SK-N-SH (cell line): ENCODE measurements around the gene ATP8A2. TPM values are rescaled to one million over a fixed set of nuclear protein-coding genes. Genes with fewer than 3 reads are reported as not detected.

Source experiments
- CTCF ChIA-PET: fragments of 300-600, 350-600 bp; formaldehyde crosslinking; extraction: SDS; loops from one replicate; lab custom pipeline; 2021; lab: Yijun Ruan, JAX
- POLR2A ChIA-PET: fragments of 350-600 bp; sonication (Branson Sonifier 250); formaldehyde crosslinking; extraction: SDS; loops from one replicate; lab custom pipeline; 2020; ENCODE audit warnings: antibody characterized with exemption, inconsistent platforms; lab: Yijun Ruan, JAX
- DNase-seq: peaks from one replicate; pipeline ENCODE4 v3.0.0; 2012
- H2AFZ ChIP-seq: fragments of 200-600 bp; sonication (generic); 2 replicates; pipeline ENCODE4 v1.8.1; 2016; ENCODE audit warnings: antibody characterized with exemption, mild to moderate bottlenecking, low read depth
- H3F3A ChIP-seq: fragments of 200-600 bp; sonication (generic); replicated peaks from 2 replicates; pipeline ENCODE3; 2016; ENCODE audit warnings: antibody characterized with exemption, mild to moderate bottlenecking; ENCODE audit not compliant: insufficient read depth
- H3K27ac ChIP-seq, 2 experiments: fragments of 200-500 bp in 1 of 2; fragments of 200-600 bp in 1 of 2; sonication (Bioruptor generic) in 1 of 2; sonication (generic), shearing (Covaris generic) in 1 of 2; 2 replicates each; pipeline versions ENCODE4 v1.5.1 to v1.6.1; 2014 to 2016; ENCODE audit warnings: low read depth in 2 of 2, inconsistent platforms in 1 of 2, low read length in 1 of 2, mild to moderate bottlenecking in 1 of 2, mixed read lengths in 1 of 2
- H3K27me3 ChIP-seq: fragments of 200-600 bp; sonication (generic), shearing (Covaris generic); 2 replicates; pipeline ENCODE4 v1.6.1; 2016; ENCODE audit warnings: mixed run types; ENCODE audit not compliant: insufficient read depth
- H3K36me3 ChIP-seq, 2 experiments: fragments of 200-500 bp in 1 of 2; fragments of 200-600 bp in 1 of 2; sonication (Bioruptor generic) in 1 of 2; sonication (generic) in 1 of 2; replicated peaks in 1 of 2; 2 replicates each; pipeline versions ENCODE3 to v1.5.1; 2014 to 2016; ENCODE audit warnings: low read length in 1 of 2, mild to moderate bottlenecking in 1 of 2; ENCODE audit not compliant: insufficient read depth in 2 of 2, control insufficient read depth in 1 of 2
- H3K4me1 ChIP-seq, 2 experiments: fragments of 200-500 bp in 1 of 2; fragments of 200-600 bp in 1 of 2; sonication (Bioruptor generic) in 1 of 2; sonication (generic), shearing (Covaris generic) in 1 of 2; 2 replicates each; pipeline versions ENCODE4 v1.5.1 to v1.6.1; 2014 to 2016; ENCODE audit warnings: low read depth in 1 of 2, low read length in 1 of 2, mixed run types in 1 of 2; ENCODE audit not compliant: insufficient read depth in 2 of 2, control insufficient read depth in 1 of 2
- H3K4me2 ChIP-seq: fragments of 200-600 bp; sonication (generic), shearing (Covaris generic); 2 replicates; pipeline ENCODE4 v1.6.1; 2017; ENCODE audit warnings: mixed run types
- H3K4me3 ChIP-seq, 2 experiments: fragments of 200-500 bp in 1 of 2; fragments of 200-600 bp in 1 of 2; sonication (Bioruptor generic) in 1 of 2; sonication (generic), shearing (Covaris generic) in 1 of 2; 2 replicates each; pipeline versions ENCODE4 v1.5.1 to v1.8.1; 2014 to 2016; ENCODE audit warnings: low read depth in 2 of 2, inconsistent platforms in 1 of 2, low read length in 1 of 2, mild to moderate bottlenecking in 1 of 2, mixed read lengths in 1 of 2, moderate library complexity in 1 of 2
- H3K79me2 ChIP-seq: fragments of 200-600 bp; sonication (generic); 2 replicates; pipeline ENCODE4 v1.8.1; 2017; ENCODE audit warnings: mild to moderate bottlenecking; ENCODE audit not compliant: insufficient read depth
- H3K9ac ChIP-seq: fragments of 200-600 bp; sonication (generic); 2 replicates; pipeline ENCODE4 v1.6.1; 2017; ENCODE audit warnings: mixed run types
- H3K9me2 ChIP-seq: fragments of 200-600 bp; sonication (generic); 2 replicates; pipeline ENCODE4 v1.6.1; 2017; ENCODE audit warnings: mixed run types
- H3K9me3 ChIP-seq: fragments of 200-600 bp; sonication (generic); 2 replicates; pipeline ENCODE4 v1.6.1; 2017; ENCODE audit warnings: mixed run types, mild to moderate bottlenecking, moderate library complexity
- H4K20me1 ChIP-seq: fragments of 200-600 bp; sonication (generic); 2 replicates; pipeline ENCODE4 v1.6.1; 2017; ENCODE audit warnings: mild to moderate bottlenecking, mixed run types; ENCODE audit not compliant: insufficient read depth
- CTCF ChIP-seq: fragments of 200-600 bp; sonication (generic); IDR thresholded peaks from 2 replicates; pipeline ENCODE4 v1.6.1; 2017; ENCODE audit warnings: antibody characterized with exemption, mild to moderate bottlenecking, moderate library complexity
- EZH2phosphoT487 ChIP-seq: fragments of 200-600 bp; sonication (generic); IDR thresholded peaks from 2 replicates; pipeline ENCODE4 v1.6.1; 2017; ENCODE audit warnings: low read depth, mixed run types, mild to moderate bottlenecking, antibody characterized with exemption, moderate library complexity, borderline replicate concordance
- FOSL2 ChIP-seq: IDR thresholded peaks from 2 replicates; pipeline ENCODE4 v1.4.0; 2012; ENCODE audit warnings: low read depth, mild to moderate bottlenecking, moderate library complexity, borderline replicate concordance
- FOXJ3 ChIP-seq: sonication (generic); formaldehyde crosslinking; IDR thresholded peaks from 2 replicates; pipeline ENCODE4 v1.5.1; 2020; ENCODE audit warnings: mild to moderate bottlenecking, missing genetic modification reagents
- FOXM1 ChIP-seq: IDR thresholded peaks from 2 replicates; pipeline ENCODE4 v1.4.0; 2012; ENCODE audit warnings: low read depth, mild to moderate bottlenecking
- GABPA ChIP-seq: IDR thresholded peaks from 2 replicates; pipeline ENCODE4 v1.4.0; 2012; ENCODE audit warnings: low read depth, mild to moderate bottlenecking
- GATA2 ChIP-seq: sonication (generic); formaldehyde crosslinking; IDR thresholded peaks from 2 replicates; pipeline ENCODE4 v1.5.0; 2020; ENCODE audit warnings: mild to moderate bottlenecking, missing genetic modification reagents
- MAX ChIP-seq: IDR thresholded peaks from 2 replicates; pipeline ENCODE4 v1.4.0; 2012; ENCODE audit warnings: low read depth
- MXI1 ChIP-seq: IDR thresholded peaks from 2 replicates; pipeline ENCODE4 v1.6.1; 2012; ENCODE audit warnings: mild to moderate bottlenecking, low read depth, low read length, improper control_type of control experiment
- NRF1 ChIP-seq: IDR thresholded peaks from 2 replicates; pipeline ENCODE4 v1.6.1; 2012; ENCODE audit warnings: low read depth, mild to moderate bottlenecking, low read length
- PBX3 ChIP-seq: IDR thresholded peaks from 2 replicates; pipeline ENCODE4; 2012
- POLR2AphosphoS5 ChIP-seq: IDR thresholded peaks from 2 replicates; pipeline ENCODE4 v1.6.1; 2012; ENCODE audit warnings: low read depth, low read length
- RCOR1 ChIP-seq: fragments of 150-350 bp; IDR thresholded peaks from 2 replicates; pipeline ENCODE4 v1.6.1; 2017; ENCODE audit warnings: antibody characterized with exemption, low read length
- REST ChIP-seq: IDR thresholded peaks from 2 replicates; pipeline ENCODE4 v1.6.1; 2012; ENCODE audit warnings: mild to moderate bottlenecking, low read depth, low read length, moderate library complexity
- RXRA ChIP-seq: IDR thresholded peaks from 2 replicates; pipeline ENCODE4 v1.4.0; 2012; ENCODE audit warnings: low read depth, mild to moderate bottlenecking, borderline replicate concordance
- TAF1 ChIP-seq: IDR thresholded peaks from 2 replicates; pipeline ENCODE4 v1.6.1; 2012; ENCODE audit warnings: low read depth, mild to moderate bottlenecking, low read length, moderate library complexity, borderline replicate concordance
- TEAD4 ChIP-seq: IDR thresholded peaks from 2 replicates; pipeline ENCODE4 v1.4.0; 2012; ENCODE audit warnings: mild to moderate bottlenecking, borderline replicate concordance; ENCODE audit not compliant: insufficient read depth
- USF2 ChIP-seq: fragments of 150-350 bp; IDR thresholded peaks from 2 replicates; pipeline ENCODE4 v1.6.1; 2017; ENCODE audit warnings: antibody characterized with exemption, low read length, low read depth, borderline replicate concordance
- WGBS: methylation state at CpG from one replicate; pipeline ENCODE4 v1.1.6; 2017; ENCODE audit warnings: low lambda C conversion rate; 5-methylcytosine and 5-hydroxymethylcytosine counted together
- polyA plus RNA-seq, 3 experiments: library from polyadenylated mRNA; depleted of rRNA; stranded (reverse); fragments of >200 nt; gene quantifications; 2 replicates each; pipeline ENCODE4 v1.2.3, GENCODE V29; 2012

ATP8A2 gene
- polyA plus RNA-seq, 1 of the 3 experiments (the other 2 are of a cell fraction) = 0.02 TPM

GRCh38 chr13:25608181-25608580 lies 236.4 kb downstream of the ATP8A2 start (continued):
- TF ChIP-seq USF2 (no peak), PBX3 (no peak), FOXJ3 (CRISPR knock-in tag) (no peak), EZH2phosphoT487 (no peak), RCOR1 (no peak), FOSL2 (no peak), REST (no peak), RXRA (no peak)
- TF ChIP-seq, all 33 proteins: peak for 0

GRCh38 chr13:25616674-25617073 lies 244.9 kb downstream of the ATP8A2 start:
- no peak overlapping the region for H3K4me2 ChIP-seq
- 0 out of 2 replicates have a peak, but pooled peaks cover 4% of the 10 kb centered on the region for H3K9me3 ChIP-seq
- CTCF ChIA-PET = no interaction called here
- H3K36me3 ChIP-seq = no peaks in the 10 kb centered on the region
- no peaks in the 10 kb centered on the region for H3F3A ChIP-seq
- H3K9ac ChIP-seq = no peak overlapping the region
- H3K79me2 ChIP-seq = no peaks in the 10 kb centered on the region
- H3K4me3 ChIP-seq = no peak overlapping the region
- H3K4me1 ChIP-seq = no peaks in the 10 kb centered on the region
- H2AFZ ChIP-seq = no peak overlapping the region
- no peaks in the 10 kb centered on the region for H3K27me3 ChIP-seq
- H3K27ac ChIP-seq = no peak overlapping the region
- POLR2A ChIA-PET = no interaction called here
- H4K20me1 ChIP-seq = no peaks in the 10 kb centered on the region
- no peaks in the 10 kb centered on the region for H3K9me2 ChIP-seq
- WGBS = 5% methylated on average over 1 of the region's 1 CpG
- no peak for DNase-seq
- TF ChIP-seq RXRA = no peak
- TF ChIP-seq USF2 = no peak
- TF ChIP-seq GATA2 (CRISPR knock-in tag) = no peak
- no peak for TF ChIP-seq MAX
- TF ChIP-seq REST = no peak
- TF ChIP-seq CTCF = no peak
- no peak for TF ChIP-seq FOXM1
- TF ChIP-seq NRF1 = no peak
- no peak for TF ChIP-seq GABPA
- no peak for TF ChIP-seq TAF1
- TF ChIP-seq MXI1 = no peak
- TF ChIP-seq POLR2AphosphoS5 = no peak
- no peak for TF ChIP-seq TEAD4
- no peak for TF ChIP-seq FOSL2
